GM12892 (cell line): ENCODE results near the gene DNAJB5.

Experiments
- POLR2A ChIP-seq: IDR thresholded peaks from 2 replicates; pipeline ENCODE4 v1.6.1; 2011; ENCODE audit warnings: low read depth, low read length, control low read depth
- POLR2AphosphoS5 ChIP-seq: IDR thresholded peaks from 2 replicates; pipeline ENCODE4 v1.6.1; 2011; ENCODE audit warnings: low read depth, low read length, control low read depth

- TF ChIP-seq POLR2A (no peak), POLR2AphosphoS5 (no peak)
These were observed 546 bp downstream of the DNAJB5 start for GRCh38 chr9:34989946-34990635.
